Prostate gland (tissue), 2 donors: ENCODE measurements around the gene CCR5.

Experiments
- CTCF ChIP-seq, 4 experiments: fragments of 200-600 bp in 2 of 4; fragments of 450-650 bp in 2 of 4; sonication (generic) in 2 of 4; IDR thresholded peaks; 1 replicate in 3 of 4; 2 replicates in 1 of 4; pipeline ENCODE4 v1.5.1; 2016 to 2019; ENCODE audit warnings: antibody characterized with exemption in 4 of 4, mild to moderate bottlenecking in 2 of 4, moderate library complexity in 2 of 4
- POLR2AphosphoS5 ChIP-seq: sonication (generic); formaldehyde crosslinking; IDR thresholded peaks from one replicate; pipeline ENCODE4 v1.6.1; 2017; ENCODE audit warnings: antibody characterized with exemption

GRCh38 chr3:46354478-46354877 lies 16.3 kb upstream of the CCR5 start:
- TF ChIP-seq CTCF (IDR thresholded peaks at IDR 0.05) (no peak), POLR2AphosphoS5 (no peak)
